GM21515 (cell line): ENCODE measurements around the gene FAM149B1.
"Not testable (repeated sequence)": the region's sequence is repeated elsewhere in the genome, so short reads cannot be mapped to it uniquely, and the experiment has no call there.

Source experiments
- ATAC-seq: cut with Tn5 transposase; IDR thresholded peaks from one replicate; pipeline ENCODE4 v1.9.1; 2021; ENCODE audit not compliant: unreplicated experiment

Gene FAM149B1

DNA sequence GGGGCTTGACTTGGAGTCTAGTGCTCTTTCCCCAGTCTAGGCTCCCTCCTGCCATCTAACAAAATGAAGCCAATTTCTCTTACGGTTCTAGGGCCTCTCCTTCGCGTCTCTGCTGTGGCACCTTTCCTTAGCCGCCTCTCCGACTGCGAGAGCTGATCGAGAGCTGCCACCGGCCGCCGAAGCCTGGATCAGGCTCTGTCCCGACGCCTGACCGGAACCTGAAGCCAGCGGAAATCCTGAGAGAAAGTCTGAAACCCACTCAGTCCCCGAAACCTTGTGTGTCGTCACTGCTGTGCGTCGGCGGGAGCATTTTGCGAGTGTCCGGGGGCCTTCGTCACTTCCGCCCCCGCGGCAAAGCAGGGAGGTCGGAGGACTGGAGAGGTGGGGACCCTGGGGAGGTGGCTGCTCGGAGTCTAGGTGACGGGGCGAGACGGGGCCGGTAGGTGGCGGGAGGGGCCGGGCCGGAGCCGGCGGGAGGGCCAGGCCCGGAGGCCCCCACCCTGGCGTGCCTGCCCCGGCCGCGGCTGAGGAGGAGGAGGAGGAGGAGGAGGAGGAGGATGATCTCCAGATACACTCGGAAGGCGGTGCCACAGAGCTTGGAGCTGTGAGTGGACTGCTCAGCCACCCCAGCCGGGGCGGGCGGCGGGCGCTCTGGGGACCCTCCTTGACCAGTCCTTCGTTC, at the start of gene FAM149B1, which contains the start of gene ECD:
TSS of gene FAM149B1 (plus strand) at position 337 of the 682 bp plus-strand sequence. CDS start at position 558, 221 bp downstream.
TSS of gene ECD (minus strand) at position 226 of the 682 bp plus-strand sequence. CDS start 4,071 bp downstream, outside the sequence.
- peak; percentile 93 for ATAC-seq

DNA sequence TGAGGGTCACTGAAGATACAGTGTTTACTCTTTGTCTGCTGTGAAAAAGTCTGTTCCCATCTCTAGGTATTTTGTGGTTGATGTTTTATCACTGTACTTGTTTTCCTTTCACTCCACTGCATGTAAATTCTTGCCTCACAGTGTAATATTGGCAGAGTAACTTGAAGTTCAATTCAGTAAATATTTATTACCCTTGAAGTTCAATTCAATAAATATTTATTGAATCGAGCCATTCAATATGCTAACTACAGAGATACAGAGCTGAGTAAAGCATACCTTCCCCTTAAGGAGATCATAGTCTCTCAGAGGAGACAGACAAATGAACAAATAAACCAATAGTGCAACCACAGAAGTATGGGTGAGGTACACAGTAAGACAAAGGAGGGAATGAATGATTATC, 48.5 kb upstream of the FAM149B1 start:
- no peak for ATAC-seq

DNA sequence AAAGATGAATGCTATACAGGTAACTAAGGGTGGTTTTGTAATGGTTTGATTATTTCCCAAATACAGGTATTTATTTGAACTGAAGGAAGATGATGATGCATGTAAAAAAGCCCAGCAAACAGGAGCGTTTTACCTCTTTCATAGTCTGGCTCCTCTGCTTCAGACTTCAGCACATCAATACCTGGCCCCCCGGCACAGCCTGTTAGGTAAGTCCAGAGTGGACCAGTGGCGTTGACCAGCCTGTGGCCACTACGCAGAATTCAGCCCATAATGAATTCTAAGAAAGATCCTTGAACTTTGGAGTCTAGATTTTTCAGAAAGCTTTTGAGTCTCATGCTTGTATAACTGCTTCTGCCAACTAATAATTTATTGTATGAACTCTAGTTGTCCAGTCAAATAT, 48.0 kb upstream of the FAM149B1 start:
- ATAC-seq, result no peak

DNA sequence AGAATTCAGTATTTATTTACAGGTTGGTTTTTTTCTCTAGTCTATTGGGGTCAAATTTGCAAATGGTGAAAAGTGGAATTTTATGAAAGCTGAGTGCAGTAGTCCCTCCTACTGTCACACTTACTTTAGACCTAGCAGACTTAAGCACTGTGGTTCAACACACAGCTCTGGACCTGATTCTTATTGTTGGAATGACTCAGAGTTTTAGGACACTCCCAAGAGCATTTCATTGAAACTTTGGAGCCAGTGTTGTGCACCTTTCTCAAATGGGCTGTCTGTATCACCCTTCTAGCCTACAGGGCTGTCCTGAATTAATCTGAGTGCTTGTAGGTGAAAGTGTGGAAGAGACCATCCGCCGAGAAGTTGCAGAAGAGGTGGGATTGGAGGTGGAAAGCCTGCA, 41.6 kb upstream of the FAM149B1 start:
- no peak for ATAC-seq

DNA sequence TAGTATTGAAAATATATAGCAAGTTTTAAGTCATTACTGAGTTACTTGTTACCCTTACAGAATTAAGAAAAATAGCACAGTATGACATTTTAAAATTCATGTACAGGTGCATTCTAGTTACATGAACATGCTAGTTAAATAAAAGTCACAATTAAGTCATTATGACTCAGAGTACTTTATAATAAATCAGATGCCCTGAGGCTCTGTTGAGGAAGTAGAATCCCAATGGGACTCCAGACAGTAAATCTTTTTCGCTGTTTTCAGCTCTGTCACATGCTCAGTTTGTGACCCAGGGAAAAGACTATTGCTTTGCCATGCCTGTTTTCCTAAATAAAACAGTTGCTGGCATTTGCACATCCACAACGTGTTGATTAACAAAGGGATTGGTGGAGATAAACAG, 36.6 kb upstream of the FAM149B1 start:
- no peak for ATAC-seq

DNA sequence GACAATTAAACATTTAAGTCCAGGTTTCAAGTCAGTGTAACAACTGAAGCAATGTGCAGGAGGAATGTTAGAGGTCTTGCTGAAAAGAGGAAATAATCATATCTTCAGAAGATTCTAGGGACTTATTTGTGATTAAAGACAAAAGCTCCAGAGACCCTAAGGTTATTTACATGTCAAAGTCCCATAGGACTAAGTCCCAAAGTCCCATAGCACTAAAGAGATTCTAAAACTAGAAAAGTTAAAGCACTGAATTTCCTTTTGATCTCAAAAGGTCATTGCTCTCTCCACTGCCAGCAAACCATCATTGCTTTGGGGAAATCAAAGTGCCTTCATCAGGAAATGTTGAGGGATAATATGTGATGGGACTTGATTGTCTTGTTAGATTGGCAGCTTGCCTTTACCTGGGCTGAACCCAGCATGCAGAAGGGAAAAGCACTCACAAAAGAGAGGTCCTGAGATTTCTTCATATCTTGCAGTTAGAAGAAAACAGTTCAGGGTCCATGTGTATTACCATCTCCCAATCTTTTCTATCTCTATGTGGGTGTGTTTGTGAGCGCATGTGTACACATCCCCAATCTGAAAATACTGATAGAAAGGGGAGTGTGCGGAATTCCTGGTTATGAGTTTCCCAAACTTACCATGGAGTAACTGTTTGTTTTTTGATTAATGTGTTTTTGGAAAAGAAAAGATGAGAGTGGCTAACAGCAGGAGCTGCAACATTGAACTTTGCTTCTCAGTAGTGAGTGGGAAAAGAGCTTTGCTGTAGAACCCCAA, 35.8 kb upstream of the FAM149B1 start:
- no peak for ATAC-seq

DNA sequence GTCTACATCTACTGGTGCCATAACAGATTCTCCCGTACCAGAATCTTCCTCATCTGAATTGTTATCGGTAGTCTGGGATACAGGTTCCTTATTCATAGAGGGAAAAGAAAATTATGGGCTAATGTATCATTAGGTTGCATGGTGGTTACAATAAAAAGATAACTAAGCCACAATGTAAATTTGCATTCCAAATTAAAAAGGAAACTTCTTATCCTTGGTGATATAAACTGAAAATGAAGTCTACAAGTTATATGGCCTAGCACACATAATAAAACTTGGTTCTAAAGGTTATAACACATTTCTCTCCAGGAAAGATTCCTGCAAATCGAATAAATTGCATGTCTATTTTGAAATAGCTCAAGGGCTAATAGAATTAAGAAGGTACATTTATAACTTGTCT, 33.2 kb upstream of the FAM149B1 start:
- no peak for ATAC-seq

DNA sequence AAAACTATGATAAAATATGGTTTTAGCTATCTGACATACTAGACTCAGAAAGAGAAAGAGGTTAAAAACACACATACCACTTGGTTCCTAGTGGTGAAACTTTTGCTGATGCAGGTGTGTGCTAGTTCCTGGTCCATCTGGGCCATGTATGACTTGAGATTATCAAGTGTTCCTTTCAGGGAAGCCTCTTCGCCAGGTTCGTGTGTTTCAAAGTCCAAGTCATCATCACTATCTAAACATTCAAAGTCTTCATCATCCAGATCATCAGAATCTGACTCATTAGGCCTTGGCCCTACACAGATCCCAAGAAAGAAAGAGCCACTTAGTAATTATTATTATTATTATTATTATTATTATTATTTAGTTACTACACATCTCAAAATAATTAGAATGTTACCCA, 31.3 kb upstream of the FAM149B1 start:
- ATAC-seq, result no peak

DNA sequence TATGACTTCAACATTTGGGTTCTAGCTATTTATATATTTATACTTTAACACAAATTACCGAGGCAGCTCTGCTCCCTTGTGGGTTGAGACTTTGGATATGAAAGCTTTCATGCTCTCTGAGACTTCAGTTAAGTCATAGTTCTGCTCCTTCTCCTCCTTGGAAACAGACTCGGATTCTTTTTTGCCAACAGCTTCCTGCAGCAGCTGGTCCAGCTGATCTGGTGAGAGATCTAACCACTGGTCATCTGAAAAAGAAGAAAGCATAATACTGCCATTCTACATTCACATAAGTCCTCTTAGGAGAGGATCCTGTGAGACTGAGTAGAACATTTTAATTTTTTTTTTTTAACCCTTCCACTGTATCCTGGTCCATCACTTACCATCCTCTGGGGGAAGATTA, 28.7 kb upstream of the FAM149B1 start:
- ATAC-seq, result no peak

DNA sequence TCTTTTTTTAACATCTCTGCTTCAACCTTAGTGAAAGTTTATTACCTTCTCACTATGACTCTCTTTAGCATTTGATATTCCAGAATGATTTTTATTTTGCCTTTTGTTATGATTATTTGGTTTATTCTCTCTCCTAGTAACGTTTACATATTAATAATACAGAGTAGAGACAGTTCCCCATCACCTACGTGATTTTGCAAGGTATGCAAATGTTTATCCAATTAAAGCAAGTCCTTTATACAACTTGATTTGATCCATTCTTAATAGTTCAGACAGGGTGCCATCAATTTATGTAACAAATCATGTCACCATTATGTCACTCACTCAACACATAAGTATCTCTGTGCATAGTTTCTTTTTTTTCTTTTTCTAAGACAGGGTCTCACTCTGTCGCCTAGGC, 26.3 kb upstream of the FAM149B1 start:
- ATAC-seq, result no peak

DNA sequence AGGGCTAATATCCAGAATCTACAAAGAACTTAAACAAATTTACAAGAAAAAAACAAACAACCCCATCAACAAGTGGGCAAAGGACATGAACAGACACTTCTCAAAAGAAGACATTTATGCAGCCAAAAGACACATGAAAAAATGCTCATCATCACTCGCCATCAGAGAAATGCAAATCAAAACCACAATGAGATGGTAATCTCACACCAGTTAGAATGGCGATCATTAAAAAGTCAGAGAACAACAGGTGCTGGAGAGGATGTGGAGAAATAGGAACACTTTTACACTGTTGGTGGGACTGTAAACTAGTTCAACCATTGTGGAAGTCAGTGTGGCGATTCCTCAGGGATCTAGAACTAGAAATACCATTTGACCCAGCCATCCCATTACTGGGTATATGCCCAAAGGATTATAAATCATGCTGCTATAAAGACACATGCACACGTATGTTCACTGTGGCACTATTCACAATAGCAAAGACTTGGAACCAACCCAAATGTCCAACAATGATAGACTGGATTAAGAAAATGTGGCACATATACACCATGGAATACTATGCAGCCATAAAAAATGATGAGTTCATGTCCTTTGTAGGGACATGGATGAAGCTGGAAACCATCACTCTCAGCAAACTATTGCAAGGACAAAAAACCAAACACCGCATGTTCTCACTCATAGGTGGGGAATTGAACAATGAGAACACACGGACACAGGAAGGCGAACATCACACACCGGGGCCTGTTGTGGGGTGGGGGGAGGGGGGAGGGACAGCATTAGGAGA, 17.1 kb upstream of the FAM149B1 start:
- ATAC-seq, result not testable (repeated sequence)

DNA sequence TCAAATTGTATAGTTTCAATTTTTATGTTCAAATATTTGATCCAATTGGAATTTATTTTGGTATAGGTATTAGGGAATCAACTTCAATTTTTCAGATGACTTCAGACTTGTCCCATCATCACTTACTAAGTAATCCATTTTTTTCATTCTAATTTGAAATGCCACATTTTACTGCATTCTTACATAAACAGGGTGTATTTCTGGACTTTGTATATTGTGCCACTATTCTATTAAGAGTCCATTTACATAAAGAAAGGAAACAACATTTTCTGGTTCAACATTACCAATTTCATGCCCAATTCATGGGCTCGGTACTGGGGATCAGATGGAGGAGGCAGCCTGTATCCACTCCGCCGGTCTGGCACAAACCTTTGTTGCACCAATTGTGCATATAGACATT, 15.9 kb upstream of the FAM149B1 start:
- ATAC-seq, result no peak

DNA sequence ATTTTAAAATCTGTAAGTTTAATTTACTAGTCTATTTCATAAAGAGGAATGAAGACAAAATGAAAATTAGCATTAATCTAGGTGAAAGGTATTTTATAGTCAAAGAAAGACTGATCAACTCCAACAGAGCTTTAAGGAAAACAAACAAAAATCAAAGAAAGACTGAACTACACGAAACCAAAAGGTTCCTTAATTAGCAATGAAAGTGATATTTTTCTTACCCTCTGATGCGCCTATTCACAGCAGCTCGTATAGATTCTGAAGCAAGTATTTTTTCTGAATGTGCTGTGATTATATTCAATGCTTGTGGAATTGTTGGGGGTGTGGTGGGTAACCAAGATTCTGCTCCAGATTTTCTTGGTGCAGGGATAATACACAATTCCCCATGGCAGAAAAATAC, 11.9 kb upstream of the FAM149B1 start:
- no peak for ATAC-seq

DNA sequence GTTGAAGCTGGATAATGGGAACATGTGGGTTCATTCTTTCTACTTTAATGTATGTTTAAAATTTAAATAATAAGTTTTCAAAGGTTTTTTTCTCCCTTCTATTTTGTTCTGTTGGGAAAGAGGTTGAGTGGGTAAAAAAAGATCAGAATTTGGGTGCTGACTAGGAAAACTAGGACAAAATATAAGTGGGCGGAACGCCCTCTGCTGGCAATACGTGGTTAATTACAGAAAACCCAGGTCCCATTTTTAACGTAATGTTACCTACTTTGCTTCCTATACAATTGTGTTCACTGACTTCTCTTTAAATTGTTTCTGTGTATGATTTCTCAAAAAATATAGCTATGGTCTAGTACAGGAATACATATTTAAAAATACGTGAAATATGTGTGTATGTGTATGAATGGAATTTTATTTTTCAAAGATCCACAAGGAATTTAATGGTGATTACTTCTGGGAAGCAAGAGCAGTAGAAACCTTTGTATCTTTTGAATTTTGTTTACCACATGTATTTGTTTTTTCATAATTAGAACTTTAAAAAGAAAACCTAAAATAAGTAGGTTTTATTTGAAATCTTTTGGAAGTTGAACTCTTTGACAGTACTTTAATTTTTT, 8.8 kb upstream of the FAM149B1 start:
- no peak for ATAC-seq

DNA sequence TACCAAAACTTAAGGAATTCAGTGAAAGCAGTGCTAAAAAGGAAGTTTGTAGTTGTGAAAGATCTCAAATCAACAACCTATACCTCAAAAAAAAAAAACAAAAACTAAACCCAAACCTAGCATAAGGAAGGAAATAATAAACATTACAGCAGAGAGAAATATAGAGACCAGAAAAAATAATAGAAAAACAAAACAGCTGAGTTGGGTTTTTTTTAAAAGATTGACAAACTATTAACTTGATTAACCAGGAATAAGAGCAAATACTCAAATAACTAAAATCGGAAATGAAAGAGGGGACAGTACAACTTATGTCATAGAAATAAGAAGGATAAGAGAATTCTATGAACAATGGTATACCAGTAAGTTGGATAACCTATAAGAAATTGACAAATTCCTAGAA, 6.8 kb upstream of the FAM149B1 start:
- ATAC-seq, result no peak

DNA sequence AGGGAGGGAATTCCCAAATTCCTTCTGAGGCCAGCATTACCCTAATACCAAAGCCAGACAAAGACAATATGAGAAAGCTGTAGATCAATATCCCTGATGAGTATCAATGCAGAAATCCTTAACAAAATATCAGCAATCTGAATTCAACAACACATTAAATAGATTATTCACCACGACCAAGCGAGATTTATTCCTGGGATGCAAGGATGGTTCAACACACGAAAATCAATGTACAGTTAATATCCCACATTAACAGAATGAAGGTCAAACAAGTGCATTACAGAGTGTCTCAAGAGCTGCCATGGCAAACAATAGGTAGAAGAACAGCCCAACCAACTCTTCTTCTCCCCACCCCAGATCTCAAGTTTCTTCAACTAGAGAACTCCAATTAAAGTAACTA, 6.3 kb upstream of the FAM149B1 start:
- ATAC-seq, result no peak

DNA sequence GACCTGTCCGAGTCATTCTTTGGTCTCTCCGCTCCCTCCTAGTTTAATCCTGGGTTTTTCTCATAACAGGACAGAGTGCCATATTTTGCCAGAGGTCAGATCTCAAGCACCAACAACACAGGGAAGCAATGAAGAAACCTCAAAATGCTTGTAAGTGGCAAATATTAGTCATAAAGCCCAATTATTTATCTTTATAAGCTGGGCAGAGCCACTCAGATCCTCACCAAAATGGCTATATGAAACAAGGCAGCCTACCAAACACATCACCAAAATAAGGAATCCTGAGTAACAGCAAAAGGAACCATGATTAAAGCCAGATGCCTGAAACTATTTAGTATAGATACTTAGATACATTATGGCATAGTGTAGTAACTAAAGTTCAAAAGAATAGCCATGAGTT, 4.8 kb upstream of the FAM149B1 start:
- no peak for ATAC-seq

DNA sequence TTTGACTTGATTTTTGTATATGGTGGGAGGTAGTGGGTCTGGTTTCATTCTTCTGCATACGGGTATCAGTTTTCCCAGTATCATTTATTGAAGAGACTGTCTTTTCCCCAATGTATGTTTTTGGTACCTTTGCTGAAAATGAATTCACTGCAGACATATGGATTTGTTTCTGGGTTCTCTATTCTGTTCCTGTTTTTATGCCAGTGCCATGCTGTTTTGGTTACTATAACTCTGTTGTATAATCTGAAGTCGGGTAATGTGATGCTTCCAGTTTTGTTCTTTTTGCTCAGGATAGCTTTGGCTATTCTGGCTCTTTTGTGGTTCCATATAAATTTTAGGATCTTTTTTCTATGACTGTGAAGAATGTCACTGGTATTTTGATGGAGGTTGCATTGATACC, 947 bp upstream of the FAM149B1 start:
- no peak for ATAC-seq

DNA sequence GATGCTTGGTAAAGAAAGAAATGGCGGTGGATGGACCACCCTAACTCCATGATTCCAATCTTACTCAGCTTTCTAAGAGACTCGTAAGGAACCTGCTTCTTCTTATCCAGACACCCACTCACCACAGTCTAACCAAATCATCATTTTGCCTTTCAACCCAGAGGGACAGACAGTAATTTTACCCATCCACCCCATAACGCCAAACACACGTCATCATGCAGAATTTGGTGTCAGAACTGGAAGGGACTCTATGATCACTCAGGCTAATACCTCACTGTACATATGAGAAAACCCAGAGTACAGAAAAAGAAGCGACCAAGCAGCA, 499 bp upstream of the FAM149B1 start:
- peak; percentile 3 for ATAC-seq

DNA sequence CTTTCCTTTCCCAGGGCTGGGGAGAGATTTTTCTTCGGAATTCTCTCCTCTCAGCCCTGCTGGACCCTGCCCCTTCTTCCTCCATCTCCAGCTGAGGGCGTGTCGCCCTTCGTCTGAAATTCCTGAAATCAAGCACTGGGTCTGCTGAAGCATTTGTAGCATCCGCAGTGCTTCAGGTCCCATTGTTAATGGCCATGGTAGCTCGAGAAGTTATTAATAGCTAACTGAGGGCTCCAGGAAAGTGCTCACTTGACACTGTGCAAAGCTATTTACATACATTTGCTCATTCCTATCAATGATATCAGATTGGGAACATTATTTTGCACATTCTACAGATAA, 515 bp downstream of the FAM149B1 start:
- no peak for ATAC-seq

DNA sequence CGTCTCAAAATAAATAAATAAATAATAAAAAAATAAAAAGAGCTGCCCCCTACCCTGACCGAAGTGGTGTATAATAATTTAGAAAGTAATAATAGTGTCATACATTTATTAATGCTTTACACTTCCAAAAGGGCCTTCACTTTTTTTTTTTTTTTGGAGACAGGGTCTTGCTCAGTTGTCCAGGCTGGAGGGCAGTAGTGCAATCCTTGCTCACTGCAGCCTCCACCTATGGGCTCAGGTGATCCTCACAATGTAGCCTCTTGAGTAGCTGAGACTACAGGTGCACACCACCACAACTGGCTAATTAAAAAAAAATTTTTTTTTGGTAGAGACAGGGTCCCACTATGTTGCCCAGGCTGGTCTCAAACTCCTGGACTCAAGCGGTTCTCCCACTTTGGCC, 1.4 kb downstream of the FAM149B1 start:
- no peak for ATAC-seq

DNA sequence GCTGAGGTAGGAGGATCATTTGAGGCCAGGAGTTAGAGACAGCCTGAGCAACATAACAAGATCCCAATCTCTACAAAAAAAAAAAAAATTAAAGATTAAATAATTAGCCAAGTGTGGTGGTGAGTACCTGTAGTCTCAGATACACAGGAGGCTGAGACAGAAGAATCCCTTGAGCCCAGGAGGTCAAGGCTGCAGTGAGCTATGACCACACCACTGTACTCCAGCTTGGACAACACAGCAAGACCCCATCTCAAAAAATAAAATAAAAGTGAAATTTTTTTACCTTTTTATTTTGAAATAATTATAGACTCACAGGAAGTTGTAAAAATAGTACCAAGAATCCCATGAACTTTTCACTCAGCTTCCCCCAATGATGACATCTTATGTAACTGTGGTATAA, 4.9 kb downstream of the FAM149B1 start:
- ATAC-seq, result no peak
